NCI-H748 treated with DMSO at 0.1 percent for 48 hours (cell line): Measurements from ENCODE around the gene SYNE3.

ENCODE experiments used
- DNase-seq: peaks from one replicate; lab custom pipeline; 2025; lab: John Stamatoyannopoulos, UW

Gene SYNE3

DNA sequence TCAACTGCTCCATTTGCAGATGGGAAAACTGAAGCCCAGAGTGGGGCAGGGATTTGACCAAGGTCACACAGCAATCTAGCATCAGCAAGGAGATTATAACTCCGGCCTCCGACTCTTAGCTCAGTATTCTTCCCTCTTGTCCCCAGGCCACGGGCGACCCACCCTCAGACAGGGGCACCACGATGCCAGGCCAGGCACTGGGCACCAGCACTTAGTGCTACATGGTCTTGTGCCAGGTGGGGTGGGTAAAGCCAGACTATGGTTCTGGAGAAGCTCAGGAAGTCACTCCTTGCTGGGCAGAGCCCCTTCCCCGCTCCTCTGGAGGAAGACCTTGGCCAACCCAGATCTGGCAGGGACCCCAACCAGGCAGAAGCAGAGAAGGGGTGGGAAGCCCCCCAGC, 41.5 kb downstream of the SYNE3 start:
- DNase-seq: no peak

DNA sequence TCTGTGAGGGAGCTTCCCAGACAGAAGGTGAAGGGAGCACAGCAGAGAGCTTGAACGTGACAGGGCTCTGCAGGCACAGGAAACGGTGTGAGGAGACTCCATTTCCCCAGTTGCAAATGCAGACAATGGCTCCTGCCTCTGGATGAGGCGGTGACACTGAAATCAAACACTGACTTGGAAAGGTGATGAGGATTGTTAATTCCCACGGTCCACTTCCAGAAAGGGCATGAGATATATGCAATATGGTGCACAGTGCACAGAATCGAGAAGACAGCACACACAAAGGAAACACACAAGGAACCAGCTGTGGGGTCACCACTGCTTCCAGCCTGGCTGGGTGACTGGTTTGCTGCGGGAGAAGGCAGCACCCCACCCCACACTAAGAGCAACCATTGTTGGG, 42.0 kb downstream of the SYNE3 start:
- no peak for DNase-seq

- DNase-seq: no peak
Observed at GRCh38 chr14:95472819-95473251, 43.6 kb downstream of the SYNE3 start.

- DNase-seq: no peak
Observed at GRCh38 chr14:95471476-95471875, 45.0 kb downstream of the SYNE3 start.

DNA sequence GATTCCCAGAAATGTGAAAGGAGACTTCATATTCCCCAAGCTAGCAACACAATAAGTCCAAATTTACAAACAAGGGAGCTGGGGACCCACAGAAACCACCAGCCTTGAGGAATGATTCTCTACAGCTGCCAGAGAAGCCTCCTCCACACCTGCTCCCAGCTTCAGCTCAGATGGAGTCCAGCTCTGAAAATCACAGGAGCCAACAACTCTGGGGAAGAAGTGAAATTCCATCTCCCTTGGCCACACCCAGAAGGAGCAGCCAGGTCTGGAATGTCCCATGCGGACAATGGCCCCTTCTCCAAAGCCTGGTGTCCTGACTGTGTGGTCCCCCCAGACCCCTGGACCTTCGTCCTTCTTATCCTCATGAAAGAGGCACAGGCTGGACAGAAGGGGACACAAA, 45.4 kb downstream of the SYNE3 start:
- DNase-seq: no peak

DNA sequence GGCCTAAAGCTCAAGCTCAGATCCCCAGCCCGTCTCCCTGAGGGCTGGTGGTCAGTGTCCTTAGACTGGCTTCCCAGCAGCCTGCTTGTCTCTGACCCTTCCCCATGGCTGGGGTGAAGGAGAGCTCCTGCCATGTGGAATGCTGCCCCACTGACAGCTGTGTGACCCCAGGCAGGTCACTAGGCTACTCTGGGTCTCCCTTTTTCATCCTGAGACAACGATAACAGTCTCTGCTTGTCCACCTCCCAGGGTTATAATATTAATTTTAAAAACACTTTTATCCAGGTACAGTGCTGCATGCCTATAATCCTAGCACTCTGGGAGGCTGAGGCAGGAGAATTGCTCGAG, 47.3 kb downstream of the SYNE3 start:
- no peak for DNase-seq

DNA sequence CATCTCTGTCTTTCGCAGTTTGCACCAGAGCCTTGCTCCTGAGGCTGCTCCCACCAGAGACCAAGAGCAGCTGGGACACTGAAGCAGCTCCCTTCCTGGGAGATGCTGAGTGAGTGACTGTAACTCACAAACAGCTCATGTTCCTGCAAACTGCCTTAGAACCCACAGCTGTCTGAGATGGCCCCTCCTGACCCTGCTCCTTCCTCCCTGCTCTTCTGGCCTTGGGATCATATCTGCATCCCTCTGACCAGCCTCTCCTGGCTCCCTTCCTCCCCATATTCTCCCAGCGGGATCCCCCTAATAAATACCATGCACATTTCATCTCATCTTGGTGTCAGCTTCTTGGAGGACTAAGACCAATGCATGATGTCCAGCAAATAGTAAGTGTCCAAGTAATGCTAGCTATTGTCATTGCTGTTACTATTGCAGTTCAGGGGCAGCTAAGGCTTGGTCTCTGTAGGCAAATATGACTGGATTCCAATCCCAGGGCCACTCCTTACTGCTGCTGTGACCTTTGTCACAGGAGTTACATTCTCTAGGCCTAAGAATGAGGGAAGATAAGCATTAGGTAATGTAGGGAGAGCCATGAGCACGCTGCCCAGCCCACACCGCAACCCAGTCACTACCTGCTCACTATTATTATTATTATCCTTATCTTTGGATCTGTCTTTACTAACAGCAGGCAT, 47.9 kb downstream of the SYNE3 start:
- DNase-seq: no peak

- no peak for DNase-seq
Observed at GRCh38 chr14:95467657-95468056, 48.8 kb downstream of the SYNE3 start.

GRCh38 chr14:95467232-95467631, 49.2 kb downstream of the SYNE3 start:
- no peak for DNase-seq
